SH-SY5Y (cell line): ENCODE results near the gene LHFPL3.
A peak's percentile ranks its signal among the peaks of the same experiment; 100 is the strongest.

Experiments
- GATA2 ChIP-seq: IDR thresholded peaks from 2 replicates; pipeline ENCODE4 v1.6.1; 2011; ENCODE audit warnings: mild to moderate bottlenecking, low read depth, low read length
- GATA3 ChIP-seq: IDR thresholded peaks from 2 replicates; pipeline ENCODE4 v1.6.1; 2011; ENCODE audit warnings: low read depth, mild to moderate bottlenecking, low read length, moderate library complexity

The LHFPL3 gene

GRCh38 chr7:104895522-104896236 lies 567.3 kb downstream of the LHFPL3 start:
- TF ChIP-seq GATA3 (no peak), GATA2 (peak; percentile 6)

GRCh38 chr7:104898434-104898833 lies 570.0 kb downstream of the LHFPL3 start:
- no peak for TF ChIP-seq GATA3
- TF ChIP-seq GATA2, result no peak

GRCh38 chr7:104900525-104901239 lies 572.3 kb downstream of the LHFPL3 start:
- no peak for TF ChIP-seq GATA2
- no peak for TF ChIP-seq GATA3

- no peak for TF ChIP-seq GATA3
- TF ChIP-seq GATA2, result no peak
Measured at GRCh38 chr7:104901240-104901619, 572.8 kb downstream of the LHFPL3 start.

- no peak for TF ChIP-seq GATA3
- TF ChIP-seq GATA2, result no peak
Measured at GRCh38 chr7:104902183-104902582, 573.8 kb downstream of the LHFPL3 start.

GRCh38 chr7:104903044-104903443 lies 574.6 kb downstream of the LHFPL3 start:
- no peak for TF ChIP-seq GATA2
- no peak for TF ChIP-seq GATA3

GRCh38 chr7:104903846-104904245 lies 575.4 kb downstream of the LHFPL3 start:
- TF ChIP-seq GATA3 (no peak), GATA2 (no peak)

GRCh38 chr7:104906032-104906431 lies 577.6 kb downstream of the LHFPL3 start:
- TF ChIP-seq GATA3 (no peak), GATA2 (no peak)

- TF ChIP-seq GATA3 (no peak), GATA2 (no peak)
Measured at GRCh38 chr7:104906556-104906955, 578.2 kb downstream of the LHFPL3 start.

GRCh38 chr7:104908636-104909035 lies 580.2 kb downstream of the LHFPL3 start:
- TF ChIP-seq GATA2 (no peak), GATA3 (no peak)

- TF ChIP-seq GATA3 (no peak), GATA2 (no peak)
Measured at GRCh38 chr7:104909096-104909495, 580.7 kb downstream of the LHFPL3 start.

- TF ChIP-seq GATA2 (no peak), GATA3 (no peak)
Measured at GRCh38 chr7:104914421-104914820, 586.0 kb downstream of the LHFPL3 start.

GRCh38 chr7:104921596-104921995 lies 593.2 kb downstream of the LHFPL3 start:
- TF ChIP-seq GATA2, result no peak
- TF ChIP-seq GATA3, result no peak

- TF ChIP-seq GATA2, result no peak
- no peak for TF ChIP-seq GATA3
Measured at GRCh38 chr7:104922182-104923009, 594.0 kb downstream of the LHFPL3 start.
